Karpas-422 (cell line): Measurements from ENCODE around the gene WWOX. TPM values are rescaled to one million over a fixed set of nuclear protein-coding genes. Genes with fewer than 3 reads are reported as not detected.

Experiments used
- DNase-seq: peaks from one replicate; pipeline ENCODE4 v3.0.0-alpha.2; 2015
- H2AFZ ChIP-seq: fragments of 200-600 bp; sonication (generic); 2 replicates; pipeline ENCODE4 v1.6.1; 2014; ENCODE audit warnings: antibody characterized with exemption, low read length, mixed read lengths
- H3K27ac ChIP-seq: fragments of 200-600 bp; sonication (generic); 2 replicates; pipeline ENCODE4 v1.5.1; 2014; ENCODE audit warnings: mild to moderate bottlenecking, low read length, moderate library complexity
- H3K27me3 ChIP-seq: fragments of 200-600 bp; sonication (generic); 2 replicates; pipeline ENCODE4 v1.6.1; 2014; ENCODE audit warnings: low read length, mixed read lengths
- H3K36me3 ChIP-seq: fragments of 200-600 bp; sonication (generic); 2 replicates; pipeline ENCODE4 v1.6.1; 2014; ENCODE audit warnings: low read length, mixed read lengths; ENCODE audit not compliant: insufficient read depth
- H3K4me1 ChIP-seq: fragments of 200-600 bp; sonication (generic); 2 replicates; pipeline ENCODE4 v1.6.1; 2014; ENCODE audit warnings: mild to moderate bottlenecking, low read length, mixed read lengths
- H3K4me2 ChIP-seq: fragments of 200-600 bp; sonication (generic); 2 replicates; pipeline ENCODE4 v1.6.1; 2014; ENCODE audit warnings: low read length, low read depth, mild to moderate bottlenecking; ENCODE audit not compliant: poor library complexity, severe bottlenecking
- H3K4me3 ChIP-seq: fragments of 200-600 bp; sonication (generic); 2 replicates; pipeline ENCODE4 v1.5.1; 2014; ENCODE audit warnings: mild to moderate bottlenecking, antibody characterized with exemption, low read length, mixed read lengths
- H3K79me2 ChIP-seq: fragments of 200-600 bp; sonication (generic); 2 replicates; pipeline ENCODE4 v1.6.1; 2014; ENCODE audit warnings: mild to moderate bottlenecking, low read length, mixed read lengths
- H3K9ac ChIP-seq: fragments of 200-600 bp; sonication (generic); 2 replicates; pipeline ENCODE4 v1.6.0; 2014; ENCODE audit warnings: low read length
- H3K9me2 ChIP-seq: fragments of 200-600 bp; sonication (generic), shearing (Covaris generic); replicated peaks from 2 replicates; pipeline ENCODE4 v1.6.0; 2014; ENCODE audit warnings: mild to moderate bottlenecking, low read length, moderate library complexity; ENCODE audit not compliant: insufficient read depth
- H3K9me3 ChIP-seq: fragments of 300-700, 200-600 bp; sonication (generic); 2 replicates; pipeline ENCODE4 v1.6.1; 2014; ENCODE audit warnings: low read length, mixed read lengths
- H4K20me1 ChIP-seq: fragments of 200-600 bp; sonication (generic); 2 replicates; pipeline ENCODE4 v1.6.1; 2014; ENCODE audit warnings: mild to moderate bottlenecking, antibody characterized with exemption, low read length, low read depth; ENCODE audit not compliant: insufficient read depth
- total RNA-seq: library from RNA; depleted of rRNA; stranded (reverse); fragments of >200 nt; shearing (Covaris generic); gene quantifications from 2 replicates; pipeline ENCODE4 v1.2.3, GENCODE V29; 2014; ENCODE audit warnings: low replicate concordance

Gene WWOX
- total RNA-seq, 1 experiment from 2014 or later: 66.2 TPM

DNA sequence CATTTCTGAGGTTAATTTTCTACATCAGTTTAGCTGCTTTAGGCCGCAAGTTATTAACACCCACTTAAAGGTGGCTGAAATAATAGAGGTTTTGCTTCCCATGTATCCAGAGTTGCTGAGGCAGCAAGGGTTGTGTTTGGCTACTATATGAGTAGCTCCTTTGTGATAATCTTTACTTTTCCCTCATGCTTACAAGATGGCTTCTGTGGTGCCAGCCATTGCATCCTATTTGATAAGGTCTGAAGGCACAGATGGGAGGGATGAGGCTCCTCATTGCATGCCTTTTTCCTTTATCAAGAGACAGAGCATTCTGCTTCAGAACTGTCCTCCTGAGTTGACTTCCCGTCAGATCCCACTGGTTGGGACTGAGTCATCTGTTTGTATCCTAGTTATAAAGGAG is 340.2 kb downstream of the WWOX start:
- Histone ChIP-seq H3K27ac (no peak overlapping the region), H4K20me1 (no peaks in the 10 kb centered on the region), H3K4me3 (no peak overlapping the region), H3K9me2 (no peaks in the 10 kb centered on the region), H3K9me3 (no peaks in the 10 kb centered on the region), H3K9ac (no peak overlapping the region), H3K27me3 (no peaks in the 10 kb centered on the region), H3K79me2 (no peaks in the 10 kb centered on the region), H3K4me2 (no peak overlapping the region), H3K4me1 (no peaks in the 10 kb centered on the region), H2AFZ (no peak overlapping the region), H3K36me3 (no peaks in the 10 kb centered on the region)
- no peak for DNase-seq

DNA sequence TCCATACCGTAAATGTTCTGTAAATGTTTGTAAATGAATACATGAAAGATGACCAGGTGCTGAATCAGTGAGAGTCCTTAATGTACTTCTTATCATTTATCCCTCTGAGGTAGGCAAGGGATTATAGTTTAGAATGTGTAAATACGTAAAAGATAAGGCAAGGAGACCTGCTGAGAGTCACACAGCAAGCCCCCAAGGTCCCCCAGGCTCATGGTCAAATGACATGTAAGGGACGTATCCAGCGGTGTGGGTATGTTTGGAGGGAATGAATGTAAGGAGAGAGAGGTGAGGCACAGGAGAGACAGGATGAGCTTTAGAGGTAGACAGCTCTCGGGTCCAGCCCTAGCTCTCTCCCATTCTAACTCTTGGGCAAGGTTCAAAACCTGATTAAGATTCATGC is 341.8 kb downstream of the WWOX start:
- no peak overlapping the region for H3K27ac ChIP-seq
- no peaks in the 10 kb centered on the region for H3K9me2 ChIP-seq
- no peak for DNase-seq

DNA sequence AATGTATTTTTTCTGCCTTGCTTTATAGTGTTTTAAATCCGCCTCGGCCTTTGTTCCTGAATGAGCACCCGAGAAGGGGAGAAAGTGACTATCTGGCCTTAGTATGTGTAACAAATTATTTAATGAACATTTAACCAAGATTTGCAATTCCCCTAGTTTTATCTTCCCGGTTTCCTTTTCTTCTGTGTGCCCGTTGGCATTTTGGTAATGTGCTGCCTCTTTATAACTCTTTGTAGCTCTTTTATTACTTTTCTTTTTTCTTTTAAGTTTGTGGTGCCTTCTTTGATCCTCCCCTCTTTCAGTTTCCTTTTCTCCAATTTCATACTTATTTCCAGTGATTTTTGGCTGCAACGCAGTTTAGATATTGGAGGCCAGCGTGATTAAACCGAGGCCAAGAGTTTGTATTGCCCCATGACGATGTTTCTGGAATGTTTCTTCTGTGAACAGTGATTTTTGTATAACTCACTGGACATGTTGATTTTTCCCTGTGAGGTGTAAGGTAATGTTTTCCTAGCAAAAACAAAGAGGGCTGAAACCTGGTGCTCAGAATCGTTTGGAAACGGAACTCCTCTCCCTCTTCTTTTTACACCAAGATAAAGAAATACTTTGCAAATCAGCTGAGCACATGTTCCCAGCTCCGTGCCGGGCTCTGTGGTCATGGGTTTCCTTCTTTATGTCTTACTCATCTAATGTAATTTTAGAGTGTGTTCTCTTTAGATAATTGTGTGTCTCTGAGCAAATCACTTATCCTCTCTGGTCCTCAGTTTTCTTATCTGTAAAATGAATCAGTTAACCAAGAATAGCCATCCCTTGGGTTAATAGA is 344.3 kb downstream of the WWOX start:
- no peak overlapping the region for H3K4me2 ChIP-seq
- H3K27ac ChIP-seq: no peak overlapping the region
- no peak for DNase-seq

More for the DNA sequence above, 341.8 kb downstream of the WWOX start:
- H3K9ac ChIP-seq: no peak overlapping the region
- no peaks in the 10 kb centered on the region for H3K79me2 ChIP-seq
- H3K4me3 ChIP-seq: no peak overlapping the region
- no peaks in the 10 kb centered on the region for H3K4me1 ChIP-seq
- H3K4me2 ChIP-seq: no peak overlapping the region
- no peaks in the 10 kb centered on the region for H3K27me3 ChIP-seq
- no peaks in the 10 kb centered on the region for H4K20me1 ChIP-seq
- no peak overlapping the region for H2AFZ ChIP-seq
- H3K36me3 ChIP-seq: no peaks in the 10 kb centered on the region
- H3K9me3 ChIP-seq: no peaks in the 10 kb centered on the region

DNA sequence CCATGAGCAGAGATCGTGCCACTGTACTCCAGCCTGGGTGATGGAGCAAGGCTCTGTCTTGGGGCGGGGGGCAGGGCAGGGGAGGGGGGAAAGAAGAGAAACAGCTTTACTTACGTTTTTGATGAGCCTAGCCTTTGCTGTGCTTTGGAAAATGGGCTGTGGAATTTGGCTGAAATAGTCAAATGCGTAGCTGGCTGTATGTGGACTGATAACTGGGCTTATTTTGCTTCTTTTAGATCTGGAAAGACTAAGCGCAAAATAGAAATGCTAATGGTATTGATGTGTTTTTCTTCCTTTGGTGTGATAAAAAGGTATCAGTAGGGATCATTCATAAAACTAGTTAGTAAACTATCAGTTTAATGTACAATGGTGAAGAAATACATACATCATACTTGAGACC is 346.4 kb downstream of the WWOX start:
- Histone ChIP-seq H3K27ac (no peak overlapping the region), H3K36me3 (no peaks in the 10 kb centered on the region), H3K27me3 (no peaks in the 10 kb centered on the region), H3K9me2 (no peaks in the 10 kb centered on the region), H2AFZ (no peak overlapping the region), H4K20me1 (no peaks in the 10 kb centered on the region; the same call in 1 of the 2 replicates), H3K9me3 (no peaks in the 10 kb centered on the region), H3K79me2 (no peaks in the 10 kb centered on the region), H3K4me1 (no peaks in the 10 kb centered on the region), H3K9ac (no peak overlapping the region), H3K4me3 (no peak overlapping the region), H3K4me2 (no peak overlapping the region)
- DNase-seq: no peak

More for the DNA sequence above, 344.3 kb downstream of the WWOX start:
- Histone ChIP-seq H2AFZ (no peak overlapping the region), H3K9me3 (no peaks in the 10 kb centered on the region), H3K9me2 (no peaks in the 10 kb centered on the region), H3K27me3 (no peaks in the 10 kb centered on the region), H3K79me2 (no peaks in the 10 kb centered on the region), H3K36me3 (no peaks in the 10 kb centered on the region), H4K20me1 (no peaks in the 10 kb centered on the region; the same call in 1 of the 2 replicates), H3K4me3 (no peak overlapping the region), H3K4me1 (no peaks in the 10 kb centered on the region), H3K9ac (no peak overlapping the region)

DNA sequence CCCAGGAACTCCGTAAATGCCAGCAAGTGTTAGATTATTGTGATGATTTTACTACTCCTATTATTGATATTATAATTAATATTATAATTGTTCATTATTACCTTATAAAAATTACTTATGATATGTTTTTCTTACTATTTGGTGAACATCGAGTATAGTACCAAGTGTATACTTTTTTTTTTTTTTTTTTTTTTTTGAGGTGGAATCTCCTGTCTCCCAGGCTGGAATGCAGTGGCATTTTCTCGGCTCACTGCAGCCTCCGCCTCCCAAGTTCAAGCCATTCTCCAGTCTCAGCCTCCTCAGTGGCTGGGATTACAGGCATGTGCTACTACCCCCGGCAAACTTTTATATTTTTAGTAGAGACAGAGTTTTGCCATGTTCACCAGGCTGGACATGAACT is 347.0 kb downstream of the WWOX start:
- no peaks in the 10 kb centered on the region for H3K79me2 ChIP-seq
- DNase-seq: no peak
- H3K27ac ChIP-seq: no peak overlapping the region
- H3K4me1 ChIP-seq: no peaks in the 10 kb centered on the region
- H3K27me3 ChIP-seq: no peaks in the 10 kb centered on the region
- no peak overlapping the region for H3K9ac ChIP-seq
- H2AFZ ChIP-seq: no peak overlapping the region
- no peaks in the 10 kb centered on the region for H3K9me2 ChIP-seq
- no peaks in the 10 kb centered on the region; the same call in 1 of the 2 replicates for H4K20me1 ChIP-seq
- no peak overlapping the region for H3K4me3 ChIP-seq
- no peak overlapping the region for H3K4me2 ChIP-seq
- no peaks in the 10 kb centered on the region for H3K36me3 ChIP-seq
- H3K9me3 ChIP-seq: no peaks in the 10 kb centered on the region

DNA sequence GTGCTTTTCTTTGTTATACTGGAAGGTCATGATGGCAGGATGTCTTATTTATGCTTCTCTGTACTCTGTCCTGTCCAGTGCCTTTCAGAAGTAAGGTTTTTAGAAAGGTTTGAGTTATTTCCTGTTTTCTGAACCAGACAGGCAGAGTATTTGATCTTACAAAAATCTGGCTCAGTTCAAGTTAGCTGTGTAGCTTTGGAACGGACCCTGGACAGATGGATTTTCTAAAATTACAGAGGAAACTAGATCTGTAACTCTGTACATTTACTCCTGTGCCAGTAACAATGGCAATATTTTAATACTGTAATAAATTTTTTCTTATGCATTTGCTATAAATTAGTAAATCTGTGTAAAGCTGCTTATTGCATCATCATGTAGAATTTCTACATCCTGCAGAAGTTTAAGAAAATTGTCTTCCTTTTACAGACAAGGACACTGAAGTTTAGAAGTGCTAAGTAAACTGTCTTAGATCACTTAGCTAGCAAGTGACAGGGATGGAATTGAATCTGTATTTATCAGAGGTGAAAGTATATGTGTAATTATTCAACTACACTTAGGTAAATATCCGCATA is 347.6 kb downstream of the WWOX start:
- Histone ChIP-seq H4K20me1 (no peaks in the 10 kb centered on the region; the same call in 1 of the 2 replicates), H3K27ac (no peak overlapping the region), H3K27me3 (no peaks in the 10 kb centered on the region), H3K9ac (no peak overlapping the region), H3K4me1 (no peaks in the 10 kb centered on the region), H2AFZ (no peak overlapping the region), H3K9me2 (no peaks in the 10 kb centered on the region), H3K36me3 (no peaks in the 10 kb centered on the region), H3K4me2 (no peak overlapping the region), H3K79me2 (no peaks in the 10 kb centered on the region), H3K9me3 (no peaks in the 10 kb centered on the region), H3K4me3 (no peak overlapping the region)
- no peak for DNase-seq

DNA sequence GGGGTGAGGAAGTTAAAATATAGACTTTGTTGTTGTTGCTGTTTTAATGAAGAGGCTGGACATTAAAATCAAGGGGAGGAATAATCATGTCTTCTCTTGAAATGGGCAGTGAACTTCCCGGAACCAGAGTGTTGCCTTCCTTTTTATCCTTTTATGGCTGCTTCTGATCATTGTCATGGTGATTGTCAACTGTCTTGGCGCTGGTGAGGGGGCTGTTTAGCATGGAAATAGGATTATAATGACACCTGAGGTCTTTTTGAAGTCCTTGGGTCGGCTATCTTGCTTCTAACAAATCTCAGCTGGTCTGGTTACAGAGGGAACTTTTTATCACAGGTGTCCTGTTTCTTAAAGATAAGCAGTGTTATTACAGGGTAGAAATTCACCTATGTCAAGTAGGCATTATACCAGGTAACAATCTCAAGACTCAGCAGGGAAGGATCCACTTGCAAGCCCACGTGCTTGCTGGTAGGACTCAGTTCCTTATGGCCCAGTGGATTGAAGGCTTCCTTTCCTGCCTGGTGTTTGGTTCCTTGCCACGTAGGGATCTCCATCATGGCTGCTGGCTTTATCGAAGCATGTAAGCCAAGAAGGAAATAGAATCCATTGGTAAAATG is 349.3 kb downstream of the WWOX start:
- no peaks in the 10 kb centered on the region for H3K27me3 ChIP-seq
- H3K36me3 ChIP-seq: no peaks in the 10 kb centered on the region
- no peaks in the 10 kb centered on the region for H3K4me1 ChIP-seq
- no peaks in the 10 kb centered on the region for H3K9me3 ChIP-seq
- DNase-seq: no peak
- no peaks in the 10 kb centered on the region for H3K79me2 ChIP-seq
- no peak overlapping the region for H2AFZ ChIP-seq
- H3K9me2 ChIP-seq: no peaks in the 10 kb centered on the region
- no peak overlapping the region for H3K4me3 ChIP-seq
- H3K4me2 ChIP-seq: no peak overlapping the region
- H4K20me1 ChIP-seq: no peaks in the 10 kb centered on the region; the same call in 1 of the 2 replicates
- no peak overlapping the region for H3K27ac ChIP-seq
- H3K9ac ChIP-seq: no peak overlapping the region

DNA sequence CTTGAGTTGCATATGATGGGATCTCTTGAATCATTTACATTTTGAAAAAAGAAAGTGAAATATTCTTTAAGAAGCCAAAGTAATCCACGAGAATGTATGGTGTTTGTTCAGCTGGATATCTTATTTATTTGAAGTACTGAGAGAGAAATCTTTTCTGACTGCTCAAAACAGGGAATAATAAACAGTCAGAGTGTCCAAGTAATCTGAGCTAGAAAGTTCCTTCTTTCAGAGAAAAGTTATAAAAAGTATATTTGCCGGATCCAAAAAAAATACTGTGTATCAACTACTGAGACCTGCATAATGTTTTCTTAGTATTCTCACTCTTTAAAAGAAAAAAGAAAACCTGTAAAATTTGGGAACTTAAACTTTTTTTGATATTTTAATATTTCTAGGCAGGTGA is 350.8 kb downstream of the WWOX start:
- no peak overlapping the region for H3K27ac ChIP-seq
- H4K20me1 ChIP-seq: no peaks in the 10 kb centered on the region; the same call in 1 of the 2 replicates
- no peaks in the 10 kb centered on the region for H3K4me1 ChIP-seq
- no peak overlapping the region for H3K9ac ChIP-seq
- H3K79me2 ChIP-seq: no peaks in the 10 kb centered on the region
- H3K9me3 ChIP-seq: no peaks in the 10 kb centered on the region
- no peaks in the 10 kb centered on the region for H3K9me2 ChIP-seq
- no peaks in the 10 kb centered on the region for H3K27me3 ChIP-seq
- H3K4me2 ChIP-seq: no peak overlapping the region
- H3K36me3 ChIP-seq: no peaks in the 10 kb centered on the region
- no peak overlapping the region for H3K4me3 ChIP-seq
- no peak for DNase-seq
- no peak overlapping the region for H2AFZ ChIP-seq
